Stomach smooth muscle (tissue), 2 donors: Measurements from ENCODE around the gene TRIOBP.
A peak's percentile ranks its signal among the peaks of the same experiment; 100 is the strongest.
"Not testable (repeated sequence)": the region's sequence is repeated elsewhere in the genome, so short reads cannot be mapped to it uniquely, and the experiment has no call there.

Source experiments
- H3K27ac ChIP-seq: one replicate; pipeline ENCODE4 v1.7.0; 2013; ENCODE audit warnings: mild to moderate bottlenecking, low read length, inconsistent platforms
- H3K27me3 ChIP-seq, 2 donors: one replicate each; pipeline ENCODE4 v1.7.0; 2013; ENCODE audit warnings: low read length in 2 of 2; ENCODE audit not compliant: insufficient read depth in 2 of 2, control insufficient read depth in 1 of 2
- H3K36me3 ChIP-seq, 2 donors: one replicate each; pipeline ENCODE4 v1.7.0; 2013; ENCODE audit warnings: low read length in 2 of 2; ENCODE audit not compliant: control insufficient read depth in 2 of 2, insufficient read depth in 2 of 2
- H3K4me1 ChIP-seq: one replicate; pipeline ENCODE4 v1.7.0; 2013; ENCODE audit warnings: low read length; ENCODE audit not compliant: control insufficient read depth, insufficient read depth
- H3K4me3 ChIP-seq, 2 donors: one replicate each; pipeline ENCODE4 v1.7.0; 2013; ENCODE audit warnings: low read length in 2 of 2
- H3K9ac ChIP-seq, 2 donors: one replicate each; pipeline ENCODE4 v1.7.0; 2013; ENCODE audit warnings: low read length in 2 of 2, mild to moderate bottlenecking in 1 of 2
- H3K9me3 ChIP-seq, 2 donors: one replicate each; pipeline ENCODE4 v1.7.0; 2013; ENCODE audit warnings: low read length in 2 of 2; ENCODE audit not compliant: control insufficient read depth in 2 of 2
- donor health status: healthy.
- donor health status: Pancreatic carcinoma.

TRIOBP gene

GRCh38 chr22:37714634-37715033, 17.8 kb downstream of the TRIOBP start:
- no peaks in the 10 kb centered on the region for H3K36me3 ChIP-seq
- H3K27me3 ChIP-seq = no peaks in the 10 kb centered on the region
- H3K9me3 ChIP-seq = no peaks in the 10 kb centered on the region
- no peak overlapping the region for H3K4me3 ChIP-seq
- no peak overlapping the region for H3K9ac ChIP-seq
- H3K4me1 ChIP-seq = no peaks in the 10 kb centered on the region
- no peak overlapping the region for H3K27ac ChIP-seq

- no peak overlapping the region for H3K9ac ChIP-seq
- H3K27me3 ChIP-seq = no peaks in the 10 kb centered on the region
- H3K4me3 ChIP-seq = no peak overlapping the region
- no peaks in the 10 kb centered on the region for H3K9me3 ChIP-seq
- H3K4me1 ChIP-seq = no peaks in the 10 kb centered on the region
- H3K36me3 ChIP-seq = no peaks in the 10 kb centered on the region
- H3K27ac ChIP-seq = no peak overlapping the region
Measured at GRCh38 chr22:37715760-37716159, 18.9 kb downstream of the TRIOBP start.

- Histone ChIP-seq H3K27ac (no peak overlapping the region), H3K9me3 (no peaks in the 10 kb centered on the region), H3K36me3 (no peaks in the 10 kb centered on the region), H3K4me3 (no peak overlapping the region), H3K27me3 (no peaks in the 10 kb centered on the region), H3K9ac (no peak overlapping the region), H3K4me1 (no peaks in the 10 kb centered on the region)
Measured at GRCh38 chr22:37716708-37717107, 19.9 kb downstream of the TRIOBP start.

GRCh38 chr22:37717235-37717634, 20.4 kb downstream of the TRIOBP start:
- H3K27ac ChIP-seq, H3K36me3 ChIP-seq, H3K9me3 ChIP-seq, H3K9ac ChIP-seq, H3K27me3 ChIP-seq, H3K4me1 ChIP-seq, H3K4me3 ChIP-seq: not testable (repeated sequence)

GRCh38 chr22:37717746-37718305, 21.0 kb downstream of the TRIOBP start:
- H3K9ac ChIP-seq, H3K4me1 ChIP-seq, H3K27me3 ChIP-seq, H3K9me3 ChIP-seq, H3K36me3 ChIP-seq, H3K27ac ChIP-seq, H3K4me3 ChIP-seq: not testable (repeated sequence)

- Histone ChIP-seq H3K4me3 (no peak overlapping the region), H3K27ac (no peak overlapping the region), H3K4me1 (peaks cover 3% of the 10 kb centered on the region), H3K9me3 (no peaks in the 10 kb centered on the region), H3K27me3 (no peaks in the 10 kb centered on the region), H3K9ac (no peak overlapping the region), H3K36me3 (no peaks in the 10 kb centered on the region)
Measured at GRCh38 chr22:37725551-37726240, 28.8 kb downstream of the TRIOBP start.

GRCh38 chr22:37726241-37726887, 29.5 kb downstream of the TRIOBP start:
- H3K27me3 ChIP-seq = no peaks in the 10 kb centered on the region
- peaks cover 3% of the 10 kb centered on the region for H3K4me1 ChIP-seq
- H3K4me3 ChIP-seq = no peak overlapping the region
- no peak overlapping the region for H3K9ac ChIP-seq
- H3K27ac ChIP-seq = no peak overlapping the region
- H3K9me3 ChIP-seq = no peaks in the 10 kb centered on the region
- H3K36me3 ChIP-seq = no peaks in the 10 kb centered on the region

- H3K9ac ChIP-seq = peak overlapping the region in 1 of 2 donors; percentile 36
- H3K4me1 ChIP-seq = peaks cover 3% of the 10 kb centered on the region
- no peaks in the 10 kb centered on the region for H3K9me3 ChIP-seq
- no peaks in the 10 kb centered on the region for H3K27me3 ChIP-seq
- H3K4me3 ChIP-seq = no peak overlapping the region
- H3K27ac ChIP-seq = peak overlapping the region; percentile 41
- no peaks in the 10 kb centered on the region for H3K36me3 ChIP-seq
Measured at GRCh38 chr22:37728620-37729019, 31.8 kb downstream of the TRIOBP start.

GRCh38 chr22:37731804-37732471, 35.1 kb downstream of the TRIOBP start:
- Histone ChIP-seq H3K27ac (no peak overlapping the region), H3K4me1 (peaks cover 3% of the 10 kb centered on the region)

GRCh38 chr22:37732699-37733607, 36.1 kb downstream of the TRIOBP start:
- Histone ChIP-seq H3K9ac (no peak overlapping the region), H3K36me3 (no peaks in the 10 kb centered on the region), H3K4me3 (no peak overlapping the region), H3K27me3 (no peaks in the 10 kb centered on the region), H3K4me1 (no peaks in the 10 kb centered on the region), H3K27ac (no peak overlapping the region), H3K9me3 (no peaks in the 10 kb centered on the region)

More at GRCh38 chr22:37731804-37732471, 35.1 kb downstream of the TRIOBP start:
- Histone ChIP-seq H3K27me3 (no peaks in the 10 kb centered on the region), H3K9ac (no peak overlapping the region), H3K4me3 (no peak overlapping the region), H3K9me3 (no peaks in the 10 kb centered on the region), H3K36me3 (no peaks in the 10 kb centered on the region)
